Activated naive CD4-positive, alpha-beta T cell treated with anti-CD3 and anti-CD28 coated beads, Interleukin-2, amount 10 ng/mL, durations not matched to agents 7 days and 5 days (primary cell): ENCODE data around the gene NAA38.
"Not testable (repeated sequence)": the region's sequence is repeated elsewhere in the genome, so short reads cannot be mapped to it uniquely, and the experiment has no call there.

Source experiments
- CTCF ChIA-PET: fragments of 350-600 bp; sonication (Branson Sonifier 250); formaldehyde crosslinking; loops from one replicate; lab custom pipeline; 2021; ENCODE audit warnings: antibody characterized with exemption; lab: Charles Lee
- DNase-seq: peaks from one replicate; pipeline ENCODE4 v3.0.0-alpha.2; 2020
- H3K27ac Mint-ChIP-seq: one replicate; pipeline ENCODE4 v1.8.0; 2021; ENCODE audit warnings: mild to moderate bottlenecking, moderate library complexity, mixed read lengths
- H3K27me3 Mint-ChIP-seq: one replicate; pipeline ENCODE4 v1.8.0; 2021; ENCODE audit warnings: mild to moderate bottlenecking, mixed read lengths
- H3K36me3 Mint-ChIP-seq: one replicate; pipeline ENCODE4 v1.8.0; 2021; ENCODE audit warnings: mixed read lengths
- H3K4me1 Mint-ChIP-seq: one replicate; pipeline ENCODE4 v1.8.0; 2021; ENCODE audit warnings: mixed read lengths
- H3K4me3 Mint-ChIP-seq: one replicate; pipeline ENCODE4 v1.8.0; 2021; ENCODE audit warnings: mild to moderate bottlenecking, moderate library complexity, mixed read lengths
- H3K9me3 Mint-ChIP-seq: one replicate; pipeline ENCODE4 v1.8.0; 2021; ENCODE audit warnings: mixed read lengths

Gene NAA38

GRCh38 chr17:7824021-7824924 lies 33.1 kb downstream of the NAA38 start:
- Mint-ChIP-seq H3K27ac (no peak overlapping the region), H3K9me3 (no peaks in the 10 kb centered on the region), H3K4me1 (no peaks in the 10 kb centered on the region), H3K4me3 (no peak overlapping the region), H3K36me3 (no peaks in the 10 kb centered on the region), H3K27me3 (peaks cover 51% of the 10 kb centered on the region)
- CTCF ChIA-PET, result interaction anchor here (0.8 to 2.1 kb wide), 9 partner anchors 9 to 173 kb away, joined by 3 to 12 read pairs (median 4); partner anchors contain the start of genes KDM6B and NAA38
- no peak for DNase-seq

- Mint-ChIP-seq H3K36me3 (no peaks in the 10 kb centered on the region), H3K9me3 (no peaks in the 10 kb centered on the region), H3K27ac (no peak overlapping the region), H3K4me3 (no peak overlapping the region), H3K27me3 (peaks cover 48% of the 10 kb centered on the region), H3K4me1 (no peaks in the 10 kb centered on the region)
- no peak for DNase-seq
- CTCF ChIA-PET, result interaction anchor here (1.0 to 1.6 kb wide), 6 partner anchors 10 to 47 kb away, joined by 3 to 7 read pairs (median 5); partner anchors contain the start of genes KDM6B and NAA38
Observed at GRCh38 chr17:7823581-7824001, 33.8 kb downstream of the NAA38 start.

- H3K36me3 Mint-ChIP-seq, result no peaks in the 10 kb centered on the region
- CTCF ChIA-PET, result interaction anchor here (1.1 to 2.6 kb wide), 10 partner anchors 11 to 234 kb away, joined by 3 to 9 read pairs (median 4); partner anchors contain the start of gene KDM6B
- DNase-seq, result no peak
- H3K27me3 Mint-ChIP-seq, result peaks cover 39% of the 10 kb centered on the region
- H3K4me3 Mint-ChIP-seq, result no peak overlapping the region
- H3K9me3 Mint-ChIP-seq, result no peaks in the 10 kb centered on the region
- no peaks in the 10 kb centered on the region for H3K4me1 Mint-ChIP-seq
- H3K27ac Mint-ChIP-seq, result no peak overlapping the region
Observed at GRCh38 chr17:7822126-7822525, 35.2 kb downstream of the NAA38 start.

- no peaks in the 10 kb centered on the region for H3K9me3 Mint-ChIP-seq
- H3K27me3 Mint-ChIP-seq, result peaks cover 29% of the 10 kb centered on the region
- no peaks in the 10 kb centered on the region for H3K36me3 Mint-ChIP-seq
- DNase-seq, result no peak
- H3K4me3 Mint-ChIP-seq, result no peak overlapping the region
- CTCF ChIA-PET, result interaction anchor here (0.9 to 2.6 kb wide), 7 partner anchors 13 to 100 kb away, joined by 3 to 10 read pairs (median 4); partner anchors contain the start of gene KDM6B
- no peak overlapping the region for H3K27ac Mint-ChIP-seq
- H3K4me1 Mint-ChIP-seq, result no peaks in the 10 kb centered on the region
Observed at GRCh38 chr17:7820231-7820630, 37.1 kb downstream of the NAA38 start.

GRCh38 chr17:7818746-7819645 lies 38.4 kb downstream of the NAA38 start:
- H3K27me3 Mint-ChIP-seq, result peaks cover 23% of the 10 kb centered on the region
- H3K4me1 Mint-ChIP-seq, result no peaks in the 10 kb centered on the region
- no peak overlapping the region for H3K27ac Mint-ChIP-seq
- CTCF ChIA-PET, result interaction anchor here (0.9 to 1.8 kb wide), 2 partner anchors 14 to 78 kb away, joined by 4 to 10 read pairs; partner anchors contain the start of gene KDM6B
- H3K4me3 Mint-ChIP-seq, result no peak overlapping the region
- DNase-seq, result no peak
- H3K36me3 Mint-ChIP-seq, result no peaks in the 10 kb centered on the region
- H3K9me3 Mint-ChIP-seq, result no peaks in the 10 kb centered on the region

- CTCF ChIA-PET, result no interaction called here
- DNase-seq, result no peak
- Mint-ChIP-seq H3K4me3 (no peak overlapping the region), H3K4me1 (no peaks in the 10 kb centered on the region), H3K27me3 (peaks cover 16% of the 10 kb centered on the region), H3K9me3 (no peaks in the 10 kb centered on the region), H3K36me3 (no peaks in the 10 kb centered on the region), H3K27ac (no peak overlapping the region)
Observed at GRCh38 chr17:7818026-7818425, 39.3 kb downstream of the NAA38 start.

- no peaks in the 10 kb centered on the region for H3K36me3 Mint-ChIP-seq
- CTCF ChIA-PET, result no interaction called here
- peaks cover 21% of the 10 kb centered on the region for H3K27me3 Mint-ChIP-seq
- no peak for DNase-seq
- no peak overlapping the region for H3K4me3 Mint-ChIP-seq
- no peaks in the 10 kb centered on the region for H3K4me1 Mint-ChIP-seq
- H3K9me3 Mint-ChIP-seq, result no peaks in the 10 kb centered on the region
- no peak overlapping the region for H3K27ac Mint-ChIP-seq
Observed at GRCh38 chr17:7817643-7817964, 39.8 kb downstream of the NAA38 start.

- H3K27me3 Mint-ChIP-seq, result peaks cover 21% of the 10 kb centered on the region
- H3K4me3 Mint-ChIP-seq, result no peak overlapping the region
- no peaks in the 10 kb centered on the region for H3K36me3 Mint-ChIP-seq
- H3K4me1 Mint-ChIP-seq, result no peaks in the 10 kb centered on the region
- no peak overlapping the region for H3K27ac Mint-ChIP-seq
- CTCF ChIA-PET, result interaction anchor here (1.4 to 1.6 kb wide), 3 partner anchors 18 to 172 kb away, joined by 4 to 6 read pairs (median 4); partner anchors contain the start of gene NAA38
- no peak for DNase-seq
- H3K9me3 Mint-ChIP-seq, result no peaks in the 10 kb centered on the region
Observed at GRCh38 chr17:7816926-7817642, 40.3 kb downstream of the NAA38 start.

- CTCF ChIA-PET, result no interaction called here
- DNase-seq, result no peak
- Mint-ChIP-seq H3K9me3 (no peaks in the 10 kb centered on the region), H3K27me3 (peaks cover 22% of the 10 kb centered on the region), H3K27ac (no peak overlapping the region), H3K4me1 (no peaks in the 10 kb centered on the region), H3K36me3 (no peaks in the 10 kb centered on the region), H3K4me3 (no peak overlapping the region)
Observed at GRCh38 chr17:7814969-7815368, 42.4 kb downstream of the NAA38 start.

GRCh38 chr17:7811251-7811650 lies 46.1 kb downstream of the NAA38 start:
- Mint-ChIP-seq H3K9me3 (no peaks in the 10 kb centered on the region), H3K36me3 (no peaks in the 10 kb centered on the region), H3K27me3 (peaks cover 38% of the 10 kb centered on the region), H3K27ac (no peak overlapping the region), H3K4me1 (no peaks in the 10 kb centered on the region), H3K4me3 (no peak overlapping the region)
- CTCF ChIA-PET, result no interaction called here
- DNase-seq, result no peak

GRCh38 chr17:7809791-7810343 lies 47.5 kb downstream of the NAA38 start:
- not testable (repeated sequence) for H3K36me3 Mint-ChIP-seq, H3K9me3 Mint-ChIP-seq, H3K4me3 Mint-ChIP-seq, H3K4me1 Mint-ChIP-seq, H3K27ac Mint-ChIP-seq, DNase-seq
- CTCF ChIA-PET, result interaction anchor here (0.7 kb wide), 1 partner anchor 282 kb away, joined by 3 read pairs; no protein-coding TSS in a partner anchor
- H3K27me3 Mint-ChIP-seq, result peaks cover 45% of the 10 kb centered on the region

- Mint-ChIP-seq H3K4me3 (no peak overlapping the region), H3K9me3 (no peaks in the 10 kb centered on the region), H3K4me1 (no peaks in the 10 kb centered on the region), H3K27ac (no peak overlapping the region), H3K27me3 (peaks cover 48% of the 10 kb centered on the region), H3K36me3 (no peaks in the 10 kb centered on the region)
- no peak for DNase-seq
- CTCF ChIA-PET, result no interaction called here
Observed at GRCh38 chr17:7809086-7809790, 48.1 kb downstream of the NAA38 start.

GRCh38 chr17:7807206-7807605 lies 50.2 kb downstream of the NAA38 start:
- CTCF ChIA-PET, result interaction anchor here (1.0 kb wide), 1 partner anchor 14 kb away, joined by 3 read pairs; no protein-coding TSS in a partner anchor
- Mint-ChIP-seq H3K9me3 (no peaks in the 10 kb centered on the region), H3K27ac (no peak overlapping the region), H3K27me3 (peaks cover 50% of the 10 kb centered on the region), H3K36me3 (no peaks in the 10 kb centered on the region), H3K4me1 (no peaks in the 10 kb centered on the region), H3K4me3 (no peak overlapping the region)
- no peak for DNase-seq
